Fibroblast of the conjunctiva (primary cell): ENCODE results near the gene TICAM2.

Source experiments
- DNase-seq: peaks from one replicate; pipeline ENCODE4 v3.0.0-alpha.2; 2010; ENCODE audit warnings: low read depth

The TICAM2 gene

GRCh38 chr5:115607935-115608334 is 5.7 kb upstream of the TICAM2 start:
- no peak for DNase-seq

GRCh38 chr5:115605436-115605835 is 3.2 kb upstream of the TICAM2 start:
- DNase-seq, result no peak

GRCh38 chr5:115602591-115603125 is 379 bp upstream of the TICAM2 start:
- DNase-seq, result no peak

GRCh38 chr5:115600766-115601165 is 1.5 kb downstream of the TICAM2 start:
- DNase-seq, result no peak

GRCh38 chr5:115599924-115600323 is 2.4 kb downstream of the TICAM2 start:
- no peak for DNase-seq

- peak; percentile 47 for DNase-seq
Measured at GRCh38 chr5:115599502-115599901, 2.8 kb downstream of the TICAM2 start.

GRCh38 chr5:115594128-115595047 is 7.9 kb downstream of the TICAM2 start:
- DNase-seq, result no peak

- DNase-seq, result no peak
Measured at GRCh38 chr5:115589043-115589442, 13.2 kb downstream of the TICAM2 start.

- no peak for DNase-seq
Measured at GRCh38 chr5:115588640-115589039, 13.6 kb downstream of the TICAM2 start.

GRCh38 chr5:115586525-115587146 is 15.6 kb downstream of the TICAM2 start:
- no peak for DNase-seq

- no peak for DNase-seq
Measured at GRCh38 chr5:115585265-115585664, 17.0 kb downstream of the TICAM2 start.

- no peak for DNase-seq
Measured at GRCh38 chr5:115584501-115584900, 17.8 kb downstream of the TICAM2 start.

- DNase-seq, result no peak
Measured at GRCh38 chr5:115583474-115583873, 18.8 kb downstream of the TICAM2 start.

- DNase-seq, result no peak
Measured at GRCh38 chr5:115580941-115581340, 21.3 kb downstream of the TICAM2 start.

GRCh38 chr5:115579747-115580173 is 22.5 kb downstream of the TICAM2 start:
- no peak for DNase-seq

GRCh38 chr5:115579216-115579615 is 23.1 kb downstream of the TICAM2 start:
- no peak for DNase-seq

GRCh38 chr5:115578657-115579056 is 23.6 kb downstream of the TICAM2 start:
- no peak for DNase-seq

- DNase-seq, result no peak
Measured at GRCh38 chr5:115577741-115578140, 24.5 kb downstream of the TICAM2 start.

- DNase-seq, result no peak
Measured at GRCh38 chr5:115577329-115577728, 24.9 kb downstream of the TICAM2 start.

- no peak for DNase-seq
Measured at GRCh38 chr5:115575167-115576070, 26.9 kb downstream of the TICAM2 start.

- no peak for DNase-seq
Measured at GRCh38 chr5:115573133-115573532, 29.1 kb downstream of the TICAM2 start.

GRCh38 chr5:115571441-115571878 is 30.8 kb downstream of the TICAM2 start:
- no peak for DNase-seq
